SU-DHL-6 (cell line): ENCODE measurements around the gene SHQ1.

Source experiments
- H2AFZ ChIP-seq: fragments of 200-600 bp; sonication (generic); 2 replicates; pipeline ENCODE4 v1.6.1; 2014; ENCODE audit warnings: low read depth, mild to moderate bottlenecking, moderate library complexity, mixed read lengths, antibody characterized with exemption, low read length; ENCODE audit not compliant: severe bottlenecking
- H3F3A ChIP-seq: fragments of 200-600 bp; shearing (Covaris generic); 2 replicates; pipeline ENCODE4 v1.6.0; 2016; ENCODE audit warnings: antibody characterized with exemption, mild to moderate bottlenecking; ENCODE audit not compliant: insufficient read depth
- H3K27ac ChIP-seq: fragments of 200-600 bp; sonication (generic); 2 replicates; pipeline ENCODE4 v1.5.1; 2016; ENCODE audit warnings: low read depth, mild to moderate bottlenecking, low read length, moderate library complexity, mixed read lengths
- H3K27me3 ChIP-seq: fragments of 200-600 bp; sonication (generic), shearing (Covaris generic); 2 replicates; pipeline ENCODE4 v1.6.0; 2014; ENCODE audit warnings: mild to moderate bottlenecking, low read length
- H3K36me3 ChIP-seq: fragments of 200-600 bp; sonication (generic); 2 replicates; pipeline ENCODE4 v1.6.1; 2014; ENCODE audit warnings: mild to moderate bottlenecking, low read length, mixed read lengths
- H3K4me2 ChIP-seq: fragments of 300-600, 200-600 bp; shearing (Covaris generic), sonication (generic); 2 replicates; pipeline ENCODE4 v1.6.0; 2014; ENCODE audit warnings: low read length, low read depth, mild to moderate bottlenecking; ENCODE audit not compliant: poor library complexity, severe bottlenecking
- H3K4me3 ChIP-seq: fragments of 200-600 bp; sonication (generic); 2 replicates; pipeline ENCODE4 v1.5.1; 2014; ENCODE audit warnings: antibody characterized with exemption, low read length, mild to moderate bottlenecking, mixed read lengths; ENCODE audit not compliant: insufficient read depth, poor library complexity, severe bottlenecking
- H3K79me2 ChIP-seq: fragments of 200-600 bp; sonication (generic); 2 replicates; pipeline ENCODE4 v1.6.1; 2014; ENCODE audit warnings: mild to moderate bottlenecking, low read length, moderate library complexity; ENCODE audit not compliant: insufficient read depth
- H3K9ac ChIP-seq: fragments of 200-600 bp; sonication (generic); 2 replicates; pipeline ENCODE4 v1.7.0; 2014; ENCODE audit warnings: mild to moderate bottlenecking, low read length
- H3K9me2 ChIP-seq: fragments of 200-600 bp; sonication (generic); replicated peaks from 2 replicates; pipeline ENCODE4 v1.6.1; 2014; ENCODE audit warnings: low read length; ENCODE audit not compliant: insufficient read depth
- H3K9me3 ChIP-seq: fragments of 200-600 bp; sonication (generic); 2 replicates; pipeline ENCODE4 v1.6.1; 2014; ENCODE audit warnings: low read length, mixed read lengths; ENCODE audit not compliant: insufficient read depth
- H4K20me1 ChIP-seq: fragments of 200-600 bp; sonication (generic); 2 replicates; pipeline ENCODE4 v1.6.1; 2014; ENCODE audit warnings: low read depth, mild to moderate bottlenecking, antibody characterized with exemption, low read length, moderate library complexity, mixed read lengths
- EZH2phosphoT487 ChIP-seq: fragments of 200-600 bp; sonication (generic), shearing (Covaris generic); conservative IDR thresholded peaks from 2 replicates; pipeline ENCODE4 v1.6.1; 2018; ENCODE audit warnings: mild to moderate bottlenecking, antibody characterized with exemption, low read length, moderate library complexity, mixed read lengths
- TF ChIP-seq, protein P1 (sequence below): fragments of 200-600 bp; sonication (generic); IDR thresholded peaks from one replicate; pipeline ENCODE4 v1.5.1; 2017; ENCODE audit warnings: antibody characterized with exemption, mild to moderate bottlenecking, low read length, moderate library complexity; ENCODE audit not compliant: insufficient read depth, poor library complexity, severe bottlenecking

Gene SHQ1

DNA sequence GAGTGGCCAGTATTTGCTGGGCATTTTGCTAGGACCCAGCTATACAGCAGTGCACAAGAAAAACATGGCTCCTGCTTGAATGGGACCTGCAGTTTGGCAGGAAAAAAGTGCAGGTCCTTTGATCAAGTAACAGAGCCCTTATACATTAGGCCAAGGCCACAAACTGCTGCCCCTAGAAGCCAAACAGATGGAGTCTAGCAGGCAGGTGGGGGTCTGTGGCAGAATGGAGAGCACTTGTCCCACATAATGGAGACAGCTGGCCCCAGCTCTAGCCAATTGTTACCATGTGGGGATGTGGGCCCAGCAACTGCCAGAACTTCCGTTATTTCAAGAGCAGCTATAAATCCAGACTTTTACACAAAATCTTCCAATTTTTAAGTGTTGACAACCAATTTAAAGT is 79.3 kb downstream of the SHQ1 start:
- no peaks in the 10 kb centered on the region for H3K36me3 ChIP-seq
- H3K27me3 ChIP-seq = no peaks in the 10 kb centered on the region
- H2AFZ ChIP-seq = no peak overlapping the region
- no peak overlapping the region for H3K4me3 ChIP-seq
- no peak overlapping the region for H3K27ac ChIP-seq
- TF ChIP-seq, protein P1, sequence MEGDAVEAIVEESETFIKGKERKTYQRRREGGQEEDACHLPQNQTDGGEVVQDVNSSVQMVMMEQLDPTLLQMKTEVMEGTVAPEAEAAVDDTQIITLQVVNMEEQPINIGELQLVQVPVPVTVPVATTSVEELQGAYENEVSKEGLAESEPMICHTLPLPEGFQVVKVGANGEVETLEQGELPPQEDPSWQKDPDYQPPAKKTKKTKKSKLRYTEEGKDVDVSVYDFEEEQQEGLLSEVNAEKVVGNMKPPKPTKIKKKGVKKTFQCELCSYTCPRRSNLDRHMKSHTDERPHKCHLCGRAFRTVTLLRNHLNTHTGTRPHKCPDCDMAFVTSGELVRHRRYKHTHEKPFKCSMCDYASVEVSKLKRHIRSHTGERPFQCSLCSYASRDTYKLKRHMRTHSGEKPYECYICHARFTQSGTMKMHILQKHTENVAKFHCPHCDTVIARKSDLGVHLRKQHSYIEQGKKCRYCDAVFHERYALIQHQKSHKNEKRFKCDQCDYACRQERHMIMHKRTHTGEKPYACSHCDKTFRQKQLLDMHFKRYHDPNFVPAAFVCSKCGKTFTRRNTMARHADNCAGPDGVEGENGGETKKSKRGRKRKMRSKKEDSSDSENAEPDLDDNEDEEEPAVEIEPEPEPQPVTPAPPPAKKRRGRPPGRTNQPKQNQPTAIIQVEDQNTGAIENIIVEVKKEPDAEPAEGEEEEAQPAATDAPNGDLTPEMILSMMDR = no peak
- TF ChIP-seq EZH2phosphoT487 = no peak
- no peaks in the 10 kb centered on the region for H3K9me2 ChIP-seq
- no peaks in the 10 kb centered on the region for H4K20me1 ChIP-seq
- no peaks in the 10 kb centered on the region for H3F3A ChIP-seq
- H3K79me2 ChIP-seq = no peaks in the 10 kb centered on the region
- no peak overlapping the region for H3K4me2 ChIP-seq
- H3K9me3 ChIP-seq = no peaks in the 10 kb centered on the region
- no peak overlapping the region for H3K9ac ChIP-seq

DNA sequence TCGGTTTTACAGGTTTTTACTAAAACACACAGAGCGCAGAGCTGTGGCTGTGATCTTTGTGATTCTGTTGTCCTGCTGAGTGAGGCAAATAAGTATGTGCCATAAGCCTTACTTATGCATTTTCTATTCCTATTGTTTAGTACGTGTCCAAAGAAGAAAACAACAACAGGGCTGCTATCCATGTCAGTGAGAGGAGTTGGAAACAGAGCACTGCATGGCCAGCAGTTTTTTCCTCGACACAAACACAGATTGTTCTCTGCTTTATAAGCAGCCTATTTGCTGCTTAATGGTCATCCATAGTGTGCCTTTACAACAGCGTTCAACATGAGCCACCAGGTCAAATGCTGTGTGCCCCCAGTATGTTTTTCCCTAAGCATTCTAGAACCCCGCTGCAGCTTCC is 79.8 kb downstream of the SHQ1 start:
- H3K9me3 ChIP-seq = no peaks in the 10 kb centered on the region
- no peak overlapping the region for H3K4me3 ChIP-seq
- H3K9me2 ChIP-seq = no peaks in the 10 kb centered on the region
- H3K9ac ChIP-seq = no peak overlapping the region
- no peaks in the 10 kb centered on the region for H4K20me1 ChIP-seq
- no peak overlapping the region for H3K27ac ChIP-seq
- no peak overlapping the region for H3K4me2 ChIP-seq
- TF ChIP-seq EZH2phosphoT487 = no peak
- TF ChIP-seq, protein P1 = no peak
- no peaks in the 10 kb centered on the region for H3K79me2 ChIP-seq
- no peak overlapping the region for H2AFZ ChIP-seq
- H3F3A ChIP-seq = no peaks in the 10 kb centered on the region
- H3K36me3 ChIP-seq = no peaks in the 10 kb centered on the region
- H3K27me3 ChIP-seq = no peaks in the 10 kb centered on the region

DNA sequence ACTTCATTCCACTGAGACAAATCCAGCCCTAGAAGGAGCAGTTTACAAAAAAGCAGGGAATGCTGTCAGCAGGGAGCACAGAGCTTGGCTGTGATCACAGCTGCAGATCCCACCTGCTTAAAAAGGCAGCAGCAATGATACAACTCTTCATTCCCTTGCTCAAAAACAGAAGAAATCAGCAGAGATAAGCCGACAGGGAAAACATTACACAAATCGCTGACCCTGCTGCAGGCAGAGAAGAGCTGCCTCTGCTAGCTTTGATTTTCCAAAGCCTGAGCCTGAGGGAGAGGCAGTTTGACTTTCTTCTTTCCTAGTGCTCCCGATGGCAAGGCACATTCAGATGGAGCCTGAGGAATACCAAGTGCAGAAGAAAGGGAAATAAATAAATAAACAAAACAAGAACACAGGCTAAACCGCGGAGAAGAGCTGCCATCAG is 80.2 kb downstream of the SHQ1 start:
- H4K20me1 ChIP-seq = no peaks in the 10 kb centered on the region
- H3K9me3 ChIP-seq = no peaks in the 10 kb centered on the region
- H3K9me2 ChIP-seq = no peaks in the 10 kb centered on the region
- H3K27ac ChIP-seq = no peak overlapping the region
- no peak overlapping the region for H2AFZ ChIP-seq
- no peaks in the 10 kb centered on the region for H3K36me3 ChIP-seq
- TF ChIP-seq, protein P1 = no peak
- TF ChIP-seq EZH2phosphoT487 = no peak
- no peaks in the 10 kb centered on the region for H3K79me2 ChIP-seq
- H3K9ac ChIP-seq = no peak overlapping the region
- no peak overlapping the region for H3K4me2 ChIP-seq
- H3F3A ChIP-seq = no peaks in the 10 kb centered on the region
- no peaks in the 10 kb centered on the region for H3K27me3 ChIP-seq
- no peak overlapping the region for H3K4me3 ChIP-seq

DNA sequence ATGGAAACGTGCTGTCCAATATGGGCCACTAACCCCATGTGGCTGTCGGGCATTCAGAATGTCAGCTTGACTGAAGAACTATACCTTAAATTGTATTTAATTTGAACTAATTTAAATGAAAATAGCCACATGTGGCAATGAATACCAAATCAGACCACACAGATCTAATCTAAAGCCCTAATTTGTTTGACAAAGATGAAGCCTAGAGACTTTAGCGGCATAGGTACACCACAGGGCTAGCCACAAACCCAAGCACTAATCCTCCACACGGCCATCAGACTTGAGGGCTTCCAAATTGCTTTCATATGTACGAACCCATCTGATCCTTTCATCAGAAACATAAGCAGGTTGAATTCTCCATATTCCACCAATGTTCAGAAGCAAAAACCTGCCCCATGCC is 81.4 kb downstream of the SHQ1 start:
- Histone ChIP-seq H3K9ac (no peak overlapping the region), H3K27me3 (no peaks in the 10 kb centered on the region), H3K36me3 (no peaks in the 10 kb centered on the region), H3K79me2 (no peaks in the 10 kb centered on the region), H3K9me3 (no peaks in the 10 kb centered on the region), H3K9me2 (no peaks in the 10 kb centered on the region), H3F3A (no peaks in the 10 kb centered on the region), H2AFZ (no peak overlapping the region), H4K20me1 (no peaks in the 10 kb centered on the region), H3K4me2 (no peak overlapping the region), H3K4me3 (no peak overlapping the region), H3K27ac (no peak overlapping the region)
- no peak for TF ChIP-seq EZH2phosphoT487
- TF ChIP-seq, protein P1 = no peak
